ENCODE measurements around the gene VCPKMT.

- peak in 1 of 3 donors; percentile 17 for TF ChIP-seq CTCF (IDR thresholded peaks at IDR 0.05)
- peak; percentile 87 for TF ChIP-seq POLR2A (IDR thresholded peaks at IDR 0.05)
Observed at GRCh38 chr14:50116181-50116956, at the start of gene VCPKMT.
